Gastrocnemius medialis (tissue), 4 donors: Measurements from ENCODE around the gene TMEM18. TPM values are rescaled to one million over a fixed set of nuclear protein-coding genes. Genes with fewer than 3 reads are reported as not detected.

Experiments used
- ATAC-seq, 2 donors: fragments of 150-250 bp; one replicate each; pipeline ENCODE4 v1.9.1; 2016
- DNase-seq, 2 donors: peaks; one replicate each; pipeline ENCODE4 v3.0.0-alpha.2; 2019
- H3K27ac ChIP-seq, 4 donors: fragments of 200-600 bp; sonication (generic); 1 replicate in 1 of 4; 2 replicates in 3 of 4; pipeline ENCODE4 v1.5.1; 2016 to 2018; ENCODE audit warnings: mild to moderate bottlenecking in 2 of 4, moderate library complexity in 1 of 4
- H3K27me3 ChIP-seq, 3 donors: fragments of 200-600 bp; sonication (generic) in 2 of 3; 1 replicate in 1 of 3; 2 replicates in 2 of 3; pipeline versions ENCODE4 v1.5.1 to v1.6.0; 2016 to 2019; ENCODE audit warnings: mild to moderate bottlenecking in 1 of 3, moderate library complexity in 1 of 3
- H3K36me3 ChIP-seq, 2 donors: fragments of 200-600 bp; sonication (generic) in 1 of 2; one replicate each; pipeline ENCODE4 v1.5.1; 2017 to 2018
- H3K4me1 ChIP-seq, 2 donors: fragments of 200-600 bp; sonication (generic) in 1 of 2; one replicate each; pipeline ENCODE4 v1.5.1; 2016 to 2017; ENCODE audit warnings: mild to moderate bottlenecking in 2 of 2
- H3K4me3 ChIP-seq, 4 donors: fragments of 200-600 bp; sonication (generic) in 3 of 4; 1 replicate in 1 of 4; 2 replicates in 3 of 4; pipeline ENCODE4 v1.5.1; 2016 to 2019; ENCODE audit warnings: mild to moderate bottlenecking in 2 of 4
- H3K9me3 ChIP-seq, 3 donors: fragments of 200-600 bp; sonication (generic) in 2 of 3; 1 replicate in 1 of 3; 2 replicates in 2 of 3; pipeline ENCODE4 v1.5.1; 2016 to 2019
- POLR2A ChIP-seq, 2 donors: fragments of 450-650 bp; IDR thresholded peaks; one replicate each; pipeline ENCODE4 v1.6.1; 2017; ENCODE audit warnings: antibody characterized with exemption in 2 of 2, mild to moderate bottlenecking in 2 of 2, moderate library complexity in 2 of 2
- in situ Hi-C, 4 donors: fragments of 200-750 bp; cut with MboI; loops; one replicate each; pipeline versions ENCODE4 v1.15.0 to v1.8.0; 2017; ENCODE audit warnings: low sequenced_read_pairs in 4 of 4
- intact Hi-C: fragments of 100-400 bp; cut with DNase I; formaldehyde crosslinking; loops from one replicate; pipeline ENCODE4 v1.15.1; 2023; ENCODE audit warnings: low total_unique reads
- total RNA-seq, 4 donors: library from RNA; depleted of rRNA; stranded (reverse); fragments of >200 nt; gene quantifications; one replicate each; pipeline versions ENCODE4 v1.1.0 to v1.2.3, GENCODE V29; 2016
- TF ChIP-seq, protein P1 (sequence below), 5 experiments: fragments of 450-650 bp in 3 of 5; fragments of 200-600 bp in 2 of 5; sonication (generic) in 2 of 5; IDR thresholded peaks in 4 of 5; conservative IDR thresholded peaks in 1 of 5; 1 replicate in 4 of 5; 2 replicates in 1 of 5; pipeline ENCODE4 v1.5.1; 2016 to 2019; ENCODE audit warnings: antibody characterized with exemption in 5 of 5, mild to moderate bottlenecking in 3 of 5, moderate library complexity in 3 of 5

The TMEM18 gene
- total RNA-seq, 4 donors from 2014 or later = 9.0 to 26.1 (median 12.3) TPM

DNA sequence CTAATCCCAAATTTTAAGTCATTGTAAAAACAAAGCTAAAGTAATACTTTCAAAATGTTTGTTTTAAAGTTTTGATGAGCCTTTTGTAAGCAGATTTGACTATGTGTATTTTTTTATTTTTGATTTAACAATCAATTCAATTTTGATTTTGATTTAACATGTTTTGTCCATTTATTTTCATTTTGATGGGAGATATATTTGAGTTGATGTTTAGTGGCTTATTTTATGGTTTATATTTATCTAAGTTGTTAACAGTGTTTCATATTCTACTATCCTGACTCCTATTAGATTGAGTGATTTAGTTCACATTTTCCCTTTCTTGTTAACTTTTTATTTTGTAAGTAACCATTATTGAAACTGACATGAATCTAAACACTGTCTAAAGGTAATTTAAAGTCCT is 44.7 kb downstream of the TMEM18 start:
- no peak for DNase-seq
- H3K4me3 ChIP-seq = no peak overlapping the region
- TF ChIP-seq POLR2A (IDR thresholded peaks at IDR 0.05) = no peak
- TF ChIP-seq, protein P1, sequence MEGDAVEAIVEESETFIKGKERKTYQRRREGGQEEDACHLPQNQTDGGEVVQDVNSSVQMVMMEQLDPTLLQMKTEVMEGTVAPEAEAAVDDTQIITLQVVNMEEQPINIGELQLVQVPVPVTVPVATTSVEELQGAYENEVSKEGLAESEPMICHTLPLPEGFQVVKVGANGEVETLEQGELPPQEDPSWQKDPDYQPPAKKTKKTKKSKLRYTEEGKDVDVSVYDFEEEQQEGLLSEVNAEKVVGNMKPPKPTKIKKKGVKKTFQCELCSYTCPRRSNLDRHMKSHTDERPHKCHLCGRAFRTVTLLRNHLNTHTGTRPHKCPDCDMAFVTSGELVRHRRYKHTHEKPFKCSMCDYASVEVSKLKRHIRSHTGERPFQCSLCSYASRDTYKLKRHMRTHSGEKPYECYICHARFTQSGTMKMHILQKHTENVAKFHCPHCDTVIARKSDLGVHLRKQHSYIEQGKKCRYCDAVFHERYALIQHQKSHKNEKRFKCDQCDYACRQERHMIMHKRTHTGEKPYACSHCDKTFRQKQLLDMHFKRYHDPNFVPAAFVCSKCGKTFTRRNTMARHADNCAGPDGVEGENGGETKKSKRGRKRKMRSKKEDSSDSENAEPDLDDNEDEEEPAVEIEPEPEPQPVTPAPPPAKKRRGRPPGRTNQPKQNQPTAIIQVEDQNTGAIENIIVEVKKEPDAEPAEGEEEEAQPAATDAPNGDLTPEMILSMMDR (IDR thresholded peaks at IDR 0.05 in 4 of 5, conservative IDR thresholded peaks at IDR 0.05 in 1 of 5) = no peak
- H3K9me3 ChIP-seq = no peaks in the 10 kb centered on the region
- H3K27ac ChIP-seq = no peak overlapping the region
- in situ Hi-C loops (no loop called here), intact Hi-C loops (no loop called here)
- ATAC-seq = no peak
- no peaks in the 10 kb centered on the region for H3K4me1 ChIP-seq
- H3K27me3 ChIP-seq = peaks cover 0 to 4% (median 0%) of the 10 kb centered on the region in 3 donors
- H3K36me3 ChIP-seq = no peaks in the 10 kb centered on the region

DNA sequence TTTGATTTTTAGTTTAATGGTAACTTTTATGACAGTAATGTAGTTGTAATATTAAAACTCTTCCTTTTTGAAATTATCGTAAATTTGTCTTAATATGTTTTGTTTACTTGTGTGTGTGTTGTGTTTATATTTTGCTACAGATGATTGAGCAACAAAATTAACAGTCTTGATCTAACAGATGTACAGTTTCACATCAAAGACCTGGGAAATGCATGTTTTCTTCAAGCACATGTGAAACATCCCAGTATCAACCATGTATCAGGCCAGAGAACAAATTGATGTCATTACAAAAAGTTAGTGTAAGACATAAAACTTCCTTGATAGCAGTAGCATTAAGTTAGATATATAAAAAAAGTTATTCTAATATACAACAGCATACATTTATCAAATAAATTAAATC is 45.5 kb downstream of the TMEM18 start:
- intact Hi-C loops = no loop called here
- H3K9me3 ChIP-seq = no peaks in the 10 kb centered on the region
- in situ Hi-C loops = no loop called here
- peaks cover 0 to 4% (median 0%) of the 10 kb centered on the region in 3 donors for H3K27me3 ChIP-seq
- no peaks in the 10 kb centered on the region for H3K4me1 ChIP-seq
- no peak overlapping the region for H3K4me3 ChIP-seq
- no peaks in the 10 kb centered on the region for H3K36me3 ChIP-seq
- no peak overlapping the region for H3K27ac ChIP-seq
- ATAC-seq (no peak), DNase-seq (no peak)
- no peak for TF ChIP-seq POLR2A (IDR thresholded peaks at IDR 0.05)
- TF ChIP-seq, protein P1 (IDR thresholded peaks at IDR 0.05 in 4 of 5, conservative IDR thresholded peaks at IDR 0.05 in 1 of 5) = no peak

DNA sequence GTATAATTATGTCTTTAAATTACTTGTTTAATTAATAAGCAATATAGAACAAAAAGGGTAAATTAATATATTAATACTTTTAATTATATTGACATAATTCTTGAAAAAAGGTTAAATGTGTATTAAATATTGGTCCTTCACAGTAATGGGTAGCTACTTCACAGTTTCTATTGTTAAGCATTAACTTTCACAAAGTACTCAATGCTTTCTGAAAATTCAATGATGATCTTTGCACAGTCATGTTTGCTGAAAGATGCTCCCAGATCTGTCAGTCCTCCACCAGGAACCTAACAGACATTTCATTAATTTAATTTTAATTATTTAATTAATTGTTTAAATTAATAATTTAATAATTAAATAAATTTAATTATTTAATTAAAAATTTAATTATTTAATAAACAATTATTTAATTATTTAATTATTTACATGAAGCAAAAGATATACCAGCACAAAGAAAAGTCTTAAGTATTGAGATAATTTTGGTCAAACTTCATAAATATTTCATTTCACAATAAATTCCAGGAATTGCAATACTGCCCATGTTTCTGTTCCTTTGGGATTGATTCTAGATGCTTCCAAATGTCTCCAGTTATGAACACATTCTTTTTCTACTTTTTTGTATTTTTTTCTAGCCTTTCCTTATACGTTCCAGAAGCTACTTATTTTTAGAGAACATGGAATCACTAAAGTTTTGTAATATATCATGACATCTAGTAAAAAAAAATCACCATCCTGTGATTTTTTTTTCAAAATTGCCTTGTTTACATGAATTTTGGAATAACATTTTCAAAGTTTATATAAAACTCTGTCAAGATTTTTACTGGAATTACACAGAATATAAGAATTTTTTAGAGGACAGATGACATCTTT is 46.5 kb downstream of the TMEM18 start:
- Histone ChIP-seq H3K4me3 (no peak overlapping the region), H3K4me1 (no peaks in the 10 kb centered on the region), H3K9me3 (no peaks in the 10 kb centered on the region), H3K36me3 (no peaks in the 10 kb centered on the region), H3K27me3 (no peaks in the 10 kb centered on the region), H3K27ac (no peak overlapping the region)
- no peak for ATAC-seq
- in situ Hi-C loops = no loop called here
- TF ChIP-seq POLR2A (IDR thresholded peaks at IDR 0.05) = no peak
- TF ChIP-seq, protein P1 (IDR thresholded peaks at IDR 0.05 in 4 of 5, conservative IDR thresholded peaks at IDR 0.05 in 1 of 5) = no peak
- intact Hi-C loops = no loop called here
- DNase-seq = no peak

DNA sequence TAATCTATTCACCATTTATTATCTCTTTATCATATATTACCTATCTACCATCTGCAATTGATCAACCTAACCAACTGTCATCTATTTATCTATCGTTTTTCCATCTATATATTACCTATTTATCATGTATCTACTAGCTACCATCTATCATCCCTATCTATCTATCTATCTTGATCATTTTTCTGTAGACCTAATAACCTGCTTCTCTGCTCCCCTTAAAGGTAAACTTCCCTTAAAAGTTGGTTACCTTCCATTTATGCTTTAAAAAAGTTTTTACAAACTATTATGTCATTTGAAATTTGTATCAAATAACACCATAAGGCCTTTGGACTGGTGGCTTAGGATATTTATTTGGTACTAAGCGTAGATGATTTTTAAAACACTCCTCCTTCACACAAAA is 47.2 kb downstream of the TMEM18 start:
- Histone ChIP-seq H3K4me1 (no peaks in the 10 kb centered on the region), H3K9me3 (no peaks in the 10 kb centered on the region), H3K4me3 (no peak overlapping the region), H3K36me3 (no peaks in the 10 kb centered on the region), H3K27ac (no peak overlapping the region), H3K27me3 (no peaks in the 10 kb centered on the region)
- TF ChIP-seq, protein P1 (IDR thresholded peaks at IDR 0.05 in 4 of 5, conservative IDR thresholded peaks at IDR 0.05 in 1 of 5) = no peak
- no peak for TF ChIP-seq POLR2A (IDR thresholded peaks at IDR 0.05)
- DNase-seq (no peak), ATAC-seq (no peak)
- in situ Hi-C loops = no loop called here
- intact Hi-C loops = no loop called here
